Measurements from ENCODE around the gene PHF21A.
"Not testable (repeated sequence)": the region's sequence is repeated elsewhere in the genome, so short reads cannot be mapped to it uniquely, and the experiment has no call there.

Gene PHF21A

GRCh38 chr11:46020084-46020599, 101.1 kb downstream of the PHF21A start:
- DNase-seq = no peak

- no peak for DNase-seq
These were observed 102.6 kb downstream of the PHF21A start for GRCh38 chr11:46018651-46019050.

GRCh38 chr11:46017341-46017740, 103.9 kb downstream of the PHF21A start:
- DNase-seq = no peak

- no peak for DNase-seq
These were observed 105.3 kb downstream of the PHF21A start for GRCh38 chr11:46015941-46016340.

GRCh38 chr11:46014168-46014567, 107.1 kb downstream of the PHF21A start:
- not testable (repeated sequence) for DNase-seq

- DNase-seq = no peak
These were observed 109.1 kb downstream of the PHF21A start for GRCh38 chr11:46012185-46012584.

- no peak for DNase-seq
These were observed 111.2 kb downstream of the PHF21A start for GRCh38 chr11:46010100-46010499.

GRCh38 chr11:46009647-46010046, 111.6 kb downstream of the PHF21A start:
- no peak for DNase-seq

- no peak for DNase-seq
These were observed 114.7 kb downstream of the PHF21A start for GRCh38 chr11:46006418-46007070.

- no peak for DNase-seq
These were observed 117.7 kb downstream of the PHF21A start for GRCh38 chr11:46003572-46003971.

- DNase-seq = no peak
These were observed 119.1 kb downstream of the PHF21A start for GRCh38 chr11:46002189-46002588.

- no peak for DNase-seq
These were observed 119.8 kb downstream of the PHF21A start for GRCh38 chr11:46001448-46001914.

GRCh38 chr11:45997599-45997998, 123.7 kb downstream of the PHF21A start:
- no peak for DNase-seq

- no peak for DNase-seq
These were observed 125.9 kb downstream of the PHF21A start for GRCh38 chr11:45995342-45995734.

- no peak for DNase-seq
These were observed 126.6 kb downstream of the PHF21A start for GRCh38 chr11:45994371-45995341.

GRCh38 chr11:45993531-45994001, 127.7 kb downstream of the PHF21A start:
- no peak for DNase-seq

GRCh38 chr11:45988921-45989320, 132.3 kb downstream of the PHF21A start:
- no peak for DNase-seq

- no peak for DNase-seq
These were observed 136.0 kb downstream of the PHF21A start for GRCh38 chr11:45985212-45985611.

GRCh38 chr11:45984192-45984591, 137.1 kb downstream of the PHF21A start:
- DNase-seq = no peak

GRCh38 chr11:45983471-45983845, 137.8 kb downstream of the PHF21A start:
- no peak for DNase-seq

GRCh38 chr11:45982656-45983470, 138.4 kb downstream of the PHF21A start:
- no peak for DNase-seq

- DNase-seq = not testable (repeated sequence)
These were observed 139.4 kb downstream of the PHF21A start for GRCh38 chr11:45981826-45982225.

GRCh38 chr11:45974806-45975205, 146.4 kb downstream of the PHF21A start:
- DNase-seq = no peak

Measured in effector CD8-positive, alpha-beta T cell (primary cell).